IPS-NIHi7 (cell line): ENCODE measurements around the gene TRMT44.

Experiments used
- DNase-seq: peaks from one replicate; pipeline ENCODE4 v3.0.0; 2012; ENCODE audit warnings: mixed read lengths; ENCODE audit errors: extremely low spot score

Gene TRMT44

DNA sequence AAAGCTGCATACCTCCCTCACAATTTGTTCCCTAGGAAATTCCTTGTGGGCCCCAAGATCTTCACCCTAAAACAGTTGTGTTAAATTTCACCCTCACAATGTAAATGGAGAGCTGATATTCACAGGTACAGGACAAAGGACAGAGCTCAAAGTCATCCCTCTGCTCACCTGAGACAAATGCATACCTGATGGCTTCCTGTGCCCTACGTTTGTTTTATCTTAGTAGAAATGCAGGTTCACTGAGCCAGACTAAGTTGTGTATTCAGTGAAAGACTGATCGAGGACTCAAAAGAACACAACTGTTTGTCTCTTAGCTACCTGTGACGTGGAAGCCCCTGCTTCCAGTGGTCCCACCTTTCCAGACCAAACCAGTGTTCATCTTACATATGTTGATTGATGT, 53.6 kb downstream of the TRMT44 start:
- no peak for DNase-seq

DNA sequence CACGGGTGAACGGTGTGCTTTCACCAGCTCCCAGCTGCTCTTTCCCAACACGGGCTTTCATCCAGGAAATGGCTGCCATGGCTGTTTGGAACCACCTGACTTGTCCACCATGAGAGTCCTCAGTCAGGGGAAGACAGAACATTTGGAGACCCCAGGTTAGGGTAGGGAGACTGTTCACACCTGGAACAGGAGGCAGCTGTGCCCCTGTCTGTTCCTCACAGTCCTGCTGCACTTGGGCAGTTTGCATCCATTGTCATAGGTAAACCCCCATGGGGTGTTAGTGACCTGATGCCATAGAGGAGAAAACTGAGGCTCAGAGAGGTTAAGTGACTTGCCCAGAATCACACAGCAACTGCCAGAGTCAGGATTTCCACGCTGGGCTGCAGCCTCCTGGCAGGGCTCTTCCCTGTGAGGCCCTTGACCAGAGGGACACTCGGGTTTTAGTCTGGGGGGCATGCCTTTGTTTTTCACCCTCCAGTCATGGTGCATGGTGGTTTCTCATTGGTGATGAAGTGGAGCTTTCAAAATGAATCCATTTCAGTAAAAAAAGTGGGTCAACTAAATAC, 54.5 kb downstream of the TRMT44 start:
- no peak for DNase-seq

DNA sequence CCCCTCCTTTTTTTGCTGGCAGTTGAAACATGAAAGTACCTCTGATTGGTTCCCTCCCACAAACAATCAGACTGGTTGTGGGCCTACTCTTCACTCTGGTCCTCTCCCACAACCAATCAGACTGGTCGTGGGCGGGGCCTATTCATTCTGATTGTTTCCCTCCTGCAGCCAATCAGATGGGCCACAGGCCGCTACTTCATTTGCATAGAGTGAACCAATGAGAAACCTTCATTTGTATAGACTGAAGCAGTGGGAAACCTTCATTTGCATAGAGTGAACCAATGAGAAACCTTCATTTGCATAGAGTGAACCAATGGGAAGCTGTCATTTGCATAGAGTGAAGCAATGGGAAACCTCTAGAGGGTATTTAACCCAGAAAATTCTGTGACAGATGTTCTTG, 55.2 kb downstream of the TRMT44 start:
- no peak for DNase-seq

DNA sequence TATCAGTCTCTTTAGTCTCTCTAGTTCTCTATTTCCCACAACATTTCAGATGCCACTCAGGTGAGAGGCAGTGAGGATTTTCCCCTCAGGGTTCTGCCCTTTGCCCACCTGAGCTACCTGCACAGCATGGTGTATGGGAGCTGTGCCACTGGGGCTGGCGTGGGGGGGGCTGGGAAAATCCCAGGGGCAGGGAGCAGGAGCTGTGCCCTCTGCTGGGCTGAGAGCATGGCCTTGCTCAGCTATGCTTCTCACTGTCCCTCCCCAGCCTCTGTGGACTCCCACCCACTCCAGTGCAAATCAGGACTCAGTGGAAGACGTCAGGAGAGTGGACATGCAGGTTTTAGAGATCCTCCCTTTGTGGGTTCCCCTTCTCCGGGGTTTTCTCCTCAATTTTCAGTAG, 57.2 kb downstream of the TRMT44 start:
- DNase-seq = no peak

DNA sequence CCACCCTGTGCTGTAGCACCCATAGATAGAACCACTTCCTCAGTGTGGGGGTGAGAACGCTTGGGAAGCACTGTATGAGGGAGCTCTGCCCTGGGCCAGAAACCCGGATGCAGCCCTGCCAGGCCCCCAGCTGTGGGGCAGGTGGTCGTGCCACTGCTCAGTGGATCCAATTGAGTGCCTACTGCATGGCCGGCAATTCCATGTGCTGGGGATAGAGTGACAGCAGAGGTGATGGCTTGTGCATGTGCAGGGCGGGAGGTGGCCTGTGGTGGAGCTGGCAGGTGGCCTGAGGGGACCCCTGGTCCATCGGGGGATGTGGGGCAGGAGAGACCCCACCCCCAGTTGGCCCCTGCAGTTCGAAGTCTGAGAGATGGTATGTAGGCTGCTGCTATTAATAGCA, 60.4 kb downstream of the TRMT44 start:
- DNase-seq = no peak

DNA sequence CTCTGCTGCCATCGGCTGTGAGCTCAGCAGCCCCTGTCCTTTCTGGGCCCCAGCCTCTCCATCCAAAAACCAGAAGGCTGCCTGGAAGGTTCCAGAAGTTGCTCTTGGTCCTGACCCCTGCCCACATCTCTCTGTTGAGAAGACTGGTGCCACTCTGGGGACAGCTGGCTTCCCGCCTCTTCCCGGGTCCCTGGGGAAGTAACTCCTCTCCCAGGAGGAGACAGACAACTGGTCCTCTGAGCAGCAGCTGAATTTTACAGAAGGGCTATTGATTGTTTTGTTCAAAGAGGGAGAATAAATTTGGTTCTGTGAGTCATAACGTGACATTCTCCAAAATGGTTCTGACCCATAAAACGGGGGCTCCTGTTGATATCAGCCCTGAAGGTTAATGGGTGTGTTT, 61.2 kb downstream of the TRMT44 start:
- DNase-seq = no peak

DNA sequence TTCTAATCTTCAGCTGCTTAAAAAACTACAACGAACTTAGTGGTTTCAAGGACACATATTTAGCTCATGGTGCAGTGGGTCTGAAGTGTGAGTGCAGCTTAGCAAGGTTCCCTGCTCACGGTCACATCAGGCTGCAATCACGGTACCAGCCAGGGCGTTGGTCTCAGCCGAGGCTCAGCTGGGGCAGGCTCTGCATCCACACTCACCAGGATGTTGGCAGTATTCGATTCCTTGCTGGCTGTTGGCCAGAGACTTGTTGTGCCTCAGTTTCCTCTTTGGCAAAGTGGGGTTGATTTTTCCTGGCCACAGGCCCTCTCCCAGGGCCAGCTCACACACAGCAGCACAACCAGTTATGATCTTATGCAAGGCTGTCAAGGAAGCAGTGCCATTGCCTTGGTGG, 61.8 kb downstream of the TRMT44 start:
- no peak for DNase-seq

DNA sequence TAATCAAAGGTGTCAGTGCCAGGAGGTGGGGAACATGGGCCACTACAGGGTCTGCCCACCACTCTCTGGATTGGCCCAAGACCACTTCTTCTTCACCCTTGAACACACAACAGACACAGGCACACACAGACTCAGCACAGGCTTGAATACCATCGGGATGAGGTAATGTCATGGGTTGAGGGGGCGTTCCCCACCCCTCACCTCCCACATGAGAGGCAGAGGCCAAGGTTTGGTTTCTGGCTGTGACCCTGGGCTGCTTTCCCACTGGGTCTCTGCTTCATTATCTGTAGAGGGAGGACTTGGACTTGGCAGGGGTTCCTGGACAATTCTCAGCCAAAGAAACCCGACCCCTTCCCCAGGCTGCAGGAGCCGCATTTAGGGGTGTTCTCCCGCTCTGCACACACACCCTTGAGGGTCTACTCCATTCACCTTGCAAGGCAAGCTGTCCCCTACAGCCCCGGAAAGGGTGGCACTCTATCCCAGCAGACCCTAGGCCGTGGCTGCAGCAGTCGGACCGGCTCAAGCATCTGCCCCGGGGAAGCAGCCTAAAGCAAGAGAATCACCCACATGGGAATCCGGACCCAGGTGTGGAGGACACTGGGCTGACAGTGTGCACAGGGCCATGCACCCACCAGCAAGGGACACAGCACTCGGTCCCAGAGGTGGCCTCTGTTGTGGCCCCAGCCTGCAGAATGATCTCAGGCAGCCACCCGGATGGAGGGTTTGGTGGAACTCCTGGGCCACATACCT, 62.4 kb downstream of the TRMT44 start:
- DNase-seq = no peak

DNA sequence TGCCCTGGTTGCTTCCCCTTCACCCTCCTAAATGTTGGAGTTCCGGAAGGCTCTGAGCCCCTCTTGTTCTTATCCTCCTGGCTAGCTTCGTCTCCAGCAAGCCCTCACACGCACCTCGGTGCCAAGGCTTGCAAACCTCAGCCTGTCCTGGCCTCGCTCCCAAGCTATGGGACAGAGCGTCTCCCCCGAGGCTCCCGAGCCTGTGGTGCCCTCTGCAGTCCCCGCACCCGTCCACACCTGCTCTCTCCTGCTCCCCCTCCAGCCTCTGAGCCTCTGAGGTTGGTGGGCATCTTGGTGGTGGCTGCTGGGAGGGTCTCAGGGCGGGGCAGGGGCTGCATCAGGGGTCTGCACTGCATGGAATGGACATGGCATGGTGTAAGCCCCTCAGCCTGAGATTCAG, 63.2 kb downstream of the TRMT44 start:
- no peak for DNase-seq

DNA sequence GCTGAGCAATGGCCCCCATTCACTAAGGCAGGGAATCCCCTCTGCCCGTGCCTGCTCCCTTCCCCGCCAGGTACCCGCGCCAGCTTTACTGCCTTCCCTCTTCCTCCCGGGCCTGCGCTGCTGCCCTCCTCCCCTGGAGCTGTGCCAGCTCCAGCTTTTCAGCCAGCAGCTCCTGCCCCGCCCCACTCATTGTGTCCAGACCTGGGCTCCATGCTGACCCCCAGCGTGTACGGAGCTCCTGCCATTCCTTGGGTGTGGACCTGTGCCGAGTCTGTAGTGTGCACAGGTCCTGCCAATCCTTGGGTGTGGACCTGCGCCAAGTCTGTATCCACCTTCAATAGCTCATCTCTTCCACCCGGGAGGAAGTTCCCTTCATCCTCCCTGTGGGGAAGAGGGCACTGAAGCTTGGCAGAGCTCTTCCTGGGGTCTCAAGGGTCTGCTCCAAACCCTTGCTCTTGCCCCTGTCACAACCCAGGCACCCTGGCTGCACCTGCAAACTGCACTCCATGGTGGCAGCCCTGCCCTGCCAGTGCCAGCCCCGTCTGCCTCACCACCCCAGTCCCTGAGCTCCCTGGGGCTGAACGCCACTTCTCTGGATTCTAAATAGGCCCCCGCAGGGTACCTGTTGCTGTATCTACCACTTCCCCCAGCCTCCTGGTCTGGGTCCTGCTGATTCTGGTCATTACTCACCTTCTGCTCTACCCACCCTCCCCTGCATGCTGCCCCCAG, 63.9 kb downstream of the TRMT44 start:
- DNase-seq = no peak

DNA sequence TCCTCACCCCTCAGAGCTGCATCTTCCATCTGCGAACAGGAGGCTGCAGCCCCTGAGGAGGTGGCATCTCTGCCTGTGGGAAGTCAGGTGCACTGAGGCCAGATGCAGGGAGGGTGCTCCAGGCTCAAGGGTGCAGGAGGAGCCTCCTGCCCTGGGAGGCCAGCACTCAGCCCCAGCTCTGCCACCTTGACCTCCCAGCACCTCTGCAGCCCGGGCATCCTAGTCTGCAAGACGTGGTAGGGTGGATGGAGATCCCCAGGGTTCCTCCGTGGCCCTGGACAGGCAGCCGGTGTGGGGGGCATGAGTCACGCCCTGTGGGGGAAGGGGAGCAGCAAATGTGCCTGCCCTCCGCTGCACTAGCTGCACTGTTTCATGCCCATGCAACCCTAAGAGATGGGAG, 64.7 kb downstream of the TRMT44 start:
- no peak for DNase-seq

DNA sequence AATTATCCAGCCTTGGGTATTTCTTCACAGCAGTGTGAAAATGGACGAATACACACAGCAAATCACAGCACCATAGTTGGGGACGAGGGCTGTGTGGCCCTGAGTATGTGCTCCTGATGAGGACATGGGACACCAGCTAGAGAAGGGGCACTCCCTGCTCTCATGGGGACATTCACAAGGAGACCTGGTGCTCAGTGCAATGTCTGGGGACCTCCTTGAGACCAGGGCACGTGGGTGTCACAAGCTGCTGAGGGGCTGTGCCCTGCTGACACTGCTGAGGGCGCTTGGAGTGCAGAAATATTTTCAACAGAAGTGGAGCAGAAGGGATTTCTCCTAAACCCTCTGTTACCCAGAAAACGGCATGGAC, 65.4 kb downstream of the TRMT44 start:
- DNase-seq = no peak

DNA sequence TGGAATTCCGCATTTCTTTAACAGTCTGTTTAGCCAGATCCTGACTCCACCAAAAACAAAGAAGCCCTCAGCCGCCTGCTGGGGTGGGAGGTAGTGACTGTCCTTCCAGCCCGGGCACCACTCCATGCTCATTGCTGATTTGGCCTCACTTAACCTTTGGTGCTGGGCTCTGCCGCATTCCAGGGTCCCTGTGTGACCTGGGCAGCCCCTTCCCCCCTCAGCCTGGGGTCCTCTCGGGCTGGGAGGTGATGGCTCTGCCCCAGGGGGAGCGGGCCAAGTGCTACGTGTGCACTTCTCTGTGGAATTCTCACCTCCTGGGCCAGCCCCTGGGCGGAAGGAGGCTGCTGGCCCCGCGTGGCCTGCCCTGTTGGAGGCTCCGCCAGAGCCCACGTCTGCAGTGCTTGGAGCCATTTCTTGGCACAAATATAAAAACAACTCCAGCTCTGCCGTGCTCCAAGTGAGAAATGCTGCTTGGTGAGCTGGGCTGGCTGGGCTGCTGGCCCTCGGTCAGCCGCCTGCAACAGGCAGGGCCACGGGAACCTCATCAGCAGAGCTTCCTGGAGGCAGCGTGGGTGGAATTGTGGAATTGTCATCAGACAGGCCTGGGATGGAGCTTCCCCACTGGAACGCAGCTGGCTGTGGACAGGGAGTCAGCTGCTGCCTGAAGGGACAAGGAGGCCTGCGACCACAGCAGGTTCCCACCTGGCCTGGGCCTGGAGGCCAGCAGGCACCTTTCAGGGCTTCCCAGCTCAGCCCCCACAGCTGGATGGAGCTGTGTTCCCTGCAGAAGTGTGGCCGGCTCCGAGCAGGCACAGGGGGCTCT, 66.0 kb downstream of the TRMT44 start:
- DNase-seq = peak; percentile 63

DNA sequence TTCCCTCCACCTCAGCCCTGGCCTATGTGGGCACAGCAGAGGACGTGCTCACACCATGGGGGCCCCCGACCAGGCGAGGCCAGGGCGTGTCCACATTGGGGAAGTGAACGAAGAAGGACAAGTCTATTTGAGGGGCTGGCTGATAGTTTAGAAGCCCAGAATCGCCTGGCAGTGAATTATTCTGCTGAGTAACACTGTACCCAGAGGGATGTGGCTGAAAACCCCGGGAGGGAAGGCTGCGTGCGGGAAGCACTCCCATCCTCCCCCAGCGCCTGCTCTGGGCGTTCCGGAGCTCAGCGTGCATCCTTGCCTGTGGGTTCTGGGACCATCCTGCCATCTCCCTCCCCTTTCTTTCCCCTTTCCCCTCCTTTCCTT, 66.6 kb downstream of the TRMT44 start:
- no peak for DNase-seq

DNA sequence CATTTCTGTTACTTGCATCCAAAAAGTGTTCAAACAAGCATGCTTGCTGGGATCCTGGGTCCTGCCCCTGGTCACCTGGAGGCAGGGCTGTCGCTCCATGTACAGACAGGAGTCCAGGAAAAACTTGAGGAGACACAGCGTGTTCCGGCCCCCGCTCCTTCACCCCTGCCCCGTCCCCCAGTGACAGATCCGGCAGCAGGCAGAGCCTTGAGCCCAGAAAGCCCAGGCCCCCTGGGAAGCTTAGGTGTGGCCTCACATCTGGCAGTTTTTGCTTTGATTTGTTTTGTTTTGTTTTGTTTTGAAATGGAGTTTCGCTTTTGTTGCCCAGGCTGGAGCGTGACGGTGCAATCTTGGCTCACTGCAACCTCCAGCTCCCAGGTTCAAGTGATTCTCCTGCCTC, 67.0 kb downstream of the TRMT44 start:
- DNase-seq = no peak

DNA sequence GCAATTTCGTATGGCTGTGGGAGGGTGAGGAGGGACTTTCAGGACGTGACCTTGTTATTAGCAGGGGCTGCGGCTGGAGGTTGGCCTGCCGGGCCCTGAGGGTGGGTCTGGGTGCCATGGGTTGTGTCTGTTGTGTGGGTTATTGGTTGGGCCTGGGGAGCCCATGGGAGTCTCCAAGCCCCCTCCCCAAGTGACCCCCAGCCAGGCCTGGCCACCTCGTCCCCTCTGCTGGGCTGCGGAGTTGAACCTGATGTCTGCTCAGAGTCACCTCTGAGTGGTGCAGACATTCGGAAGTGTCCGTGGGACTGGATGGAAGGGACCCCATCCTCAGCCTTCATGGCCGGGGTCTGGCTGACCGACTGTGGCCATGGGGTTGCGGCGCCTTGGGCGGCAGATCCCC, 67.7 kb downstream of the TRMT44 start:
- DNase-seq = no peak

DNA sequence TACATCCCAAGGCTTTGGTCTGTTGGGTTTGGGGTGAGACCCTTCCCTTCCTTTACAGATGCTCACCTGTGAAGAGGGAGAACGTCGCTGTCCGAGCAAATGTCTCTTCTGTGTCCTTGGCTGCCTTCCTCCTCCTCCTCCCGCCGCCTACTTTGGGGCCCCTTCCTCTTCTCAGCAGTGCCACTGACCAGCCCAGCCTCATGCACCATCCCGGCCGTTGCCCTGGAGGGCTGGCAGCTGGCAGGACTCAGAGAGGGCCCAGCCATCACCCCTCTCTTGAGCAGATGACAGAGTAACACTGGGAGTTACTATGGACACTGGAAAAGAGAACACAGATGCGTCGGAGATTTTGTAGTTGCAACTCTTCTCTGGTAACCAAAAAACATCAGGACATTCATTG, 68.2 kb downstream of the TRMT44 start:
- no peak for DNase-seq

DNA sequence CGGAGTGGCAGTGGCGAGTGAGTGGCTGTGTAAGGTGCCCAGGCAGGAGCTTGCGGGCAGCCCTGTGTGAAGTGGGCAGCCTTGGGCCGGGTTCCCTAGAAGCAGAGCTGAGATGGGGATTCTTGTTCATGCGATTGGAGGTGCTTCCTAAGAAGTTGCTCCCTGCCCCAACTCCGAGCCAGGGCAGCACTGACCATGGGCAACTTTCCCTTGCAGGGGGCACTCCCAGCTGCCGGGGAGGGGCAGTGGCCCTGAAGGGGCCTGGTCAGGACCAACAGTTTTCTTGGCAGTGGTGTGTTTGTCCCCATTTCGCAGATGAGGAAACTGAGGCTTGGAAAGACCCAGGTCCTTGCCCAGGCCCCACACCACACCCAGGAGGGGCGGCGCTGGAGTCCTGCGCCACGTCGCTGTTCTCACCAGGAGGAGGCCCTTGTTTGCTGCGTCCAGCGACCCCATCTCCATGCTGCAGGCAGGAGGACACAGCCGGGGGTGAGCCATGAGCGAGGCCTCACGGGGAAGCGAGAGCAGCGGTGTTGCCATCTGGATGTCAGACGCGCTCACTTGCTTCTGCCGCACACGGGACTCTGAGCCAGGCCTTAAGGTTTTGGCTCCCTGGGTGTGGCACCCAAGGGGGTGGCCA, 68.9 kb downstream of the TRMT44 start:
- no peak for DNase-seq

DNA sequence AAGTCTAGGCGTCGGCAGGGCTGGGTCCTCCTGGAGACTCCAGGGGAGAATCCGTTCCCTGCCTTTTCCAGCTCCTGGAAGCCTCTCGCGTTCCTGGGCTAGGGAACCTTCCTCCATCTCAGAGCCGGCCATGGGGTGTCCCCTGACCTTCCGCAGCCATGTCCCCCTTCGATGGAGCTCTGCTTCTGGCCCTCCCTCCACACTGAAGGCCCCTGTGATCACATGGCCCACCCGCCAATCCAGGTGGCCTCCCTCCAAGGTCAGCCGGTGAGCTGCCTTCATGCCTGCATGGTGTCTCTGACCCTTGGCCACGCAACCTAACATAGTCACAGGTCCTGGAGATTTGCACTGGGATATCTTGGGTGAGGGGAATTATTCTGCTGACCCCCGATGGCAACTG, 69.6 kb downstream of the TRMT44 start:
- DNase-seq = no peak

DNA sequence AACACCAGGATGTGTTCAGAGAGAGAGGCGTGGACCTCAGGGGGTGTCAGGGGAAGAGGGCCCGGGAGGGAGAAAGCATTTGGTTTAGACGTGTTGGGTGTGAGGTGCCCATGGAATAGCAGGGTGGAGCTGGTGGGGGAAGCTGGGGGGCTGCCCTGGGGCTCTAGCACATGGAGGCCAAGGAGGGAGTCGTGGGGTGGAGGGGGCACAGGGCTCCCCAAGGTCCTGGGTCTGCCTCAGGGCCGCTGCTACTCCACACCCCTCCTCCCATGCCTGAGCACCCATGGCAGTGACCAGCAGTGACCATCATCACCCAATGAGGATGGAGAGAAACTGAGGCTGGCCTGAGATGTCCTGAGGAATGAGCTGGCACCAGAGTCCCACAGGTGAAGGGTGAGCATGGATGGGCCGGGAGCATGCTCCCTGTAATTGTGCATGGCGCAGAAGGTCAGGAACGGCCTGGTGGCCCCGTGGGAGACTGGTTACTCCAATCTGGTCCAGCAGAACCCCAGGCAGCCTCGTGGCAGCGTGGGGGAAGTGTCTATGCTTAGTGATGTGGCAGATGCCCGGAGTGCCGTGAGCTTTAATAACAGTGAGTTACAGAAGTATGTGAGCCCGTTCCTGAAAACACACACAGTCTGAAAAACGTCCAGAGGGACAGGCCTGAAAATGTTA, 70.2 kb downstream of the TRMT44 start:
- no peak for DNase-seq

DNA sequence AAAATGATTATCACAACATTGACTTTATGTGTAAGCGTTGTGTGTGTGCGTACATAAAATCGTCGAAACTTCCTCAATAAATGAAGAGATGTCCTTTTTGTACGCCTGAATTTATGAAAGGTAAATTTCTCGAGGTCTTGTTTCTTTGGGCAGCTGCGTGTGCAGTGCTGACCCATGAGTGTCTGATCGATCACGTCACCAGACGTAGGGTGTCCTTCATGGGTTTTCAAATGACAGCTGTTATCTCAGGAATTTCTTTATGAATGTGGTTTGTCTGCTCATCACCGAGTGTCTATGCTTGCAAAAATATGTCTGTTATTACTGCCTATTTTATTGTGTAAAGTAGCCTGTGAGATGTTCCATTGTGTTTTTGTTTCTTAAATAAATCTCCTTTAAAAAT, 71.9 kb downstream of the TRMT44 start:
- no peak for DNase-seq
